GM19328 (cell line): ENCODE data around the gene NOMO2.
"Not testable (repeated sequence)": the region's sequence is repeated elsewhere in the genome, so short reads cannot be mapped to it uniquely, and the experiment has no call there.

ENCODE experiments used
- ATAC-seq: cut with Tn5 transposase; IDR thresholded peaks from one replicate; pipeline ENCODE4 v1.9.1; 2021; ENCODE audit warnings: mild to moderate bottlenecking, moderate library complexity; ENCODE audit not compliant: unreplicated experiment

NOMO2 gene

DNA sequence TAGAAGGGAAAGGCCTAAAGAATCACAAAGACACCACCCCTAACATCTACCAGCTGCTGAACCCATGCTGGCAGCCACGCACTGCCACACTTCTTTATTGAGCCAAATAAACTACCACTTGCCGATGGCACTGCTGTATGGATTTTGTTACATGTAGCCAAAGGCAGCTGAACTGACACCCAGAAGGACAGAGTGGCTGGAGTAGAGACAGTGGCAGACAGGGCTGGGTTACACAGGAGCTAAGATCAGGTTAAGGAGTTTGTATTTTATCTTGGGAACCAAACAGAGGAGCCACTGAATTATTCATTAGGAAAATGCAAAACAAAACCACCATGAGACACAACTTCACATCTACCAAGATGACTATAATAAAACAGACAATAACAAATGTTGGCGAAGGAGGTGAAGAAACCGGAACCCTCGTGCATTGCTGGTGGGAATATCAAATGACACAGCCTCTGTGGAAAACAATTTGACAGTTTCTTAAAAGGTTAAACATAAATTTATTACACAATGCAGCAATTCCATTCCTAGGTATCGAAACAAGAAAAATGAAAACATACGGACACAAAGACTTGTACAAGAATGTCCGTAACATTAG lies 35.9 kb downstream of the NOMO2 start:
- ATAC-seq = not testable (repeated sequence)

DNA sequence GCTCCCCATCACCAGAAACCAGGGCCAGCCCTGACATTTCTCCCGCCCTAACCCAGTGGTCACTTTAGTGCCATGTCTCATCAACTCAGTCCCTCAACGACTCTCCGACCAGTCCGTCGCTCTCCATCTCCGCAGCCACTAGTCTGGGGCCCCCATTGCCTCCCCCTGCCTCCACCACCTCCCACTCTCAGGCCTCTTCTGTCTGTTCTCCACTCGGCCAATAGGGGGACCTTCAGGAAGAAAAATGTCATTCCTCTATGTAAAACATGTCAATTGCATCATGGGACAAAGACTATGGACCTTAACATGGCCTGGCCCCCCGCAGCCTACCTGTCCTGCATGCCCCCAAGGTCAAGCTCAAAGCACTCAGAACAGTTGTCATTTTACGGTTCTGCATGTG lies 39.3 kb downstream of the NOMO2 start:
- ATAC-seq = not testable (repeated sequence)

DNA sequence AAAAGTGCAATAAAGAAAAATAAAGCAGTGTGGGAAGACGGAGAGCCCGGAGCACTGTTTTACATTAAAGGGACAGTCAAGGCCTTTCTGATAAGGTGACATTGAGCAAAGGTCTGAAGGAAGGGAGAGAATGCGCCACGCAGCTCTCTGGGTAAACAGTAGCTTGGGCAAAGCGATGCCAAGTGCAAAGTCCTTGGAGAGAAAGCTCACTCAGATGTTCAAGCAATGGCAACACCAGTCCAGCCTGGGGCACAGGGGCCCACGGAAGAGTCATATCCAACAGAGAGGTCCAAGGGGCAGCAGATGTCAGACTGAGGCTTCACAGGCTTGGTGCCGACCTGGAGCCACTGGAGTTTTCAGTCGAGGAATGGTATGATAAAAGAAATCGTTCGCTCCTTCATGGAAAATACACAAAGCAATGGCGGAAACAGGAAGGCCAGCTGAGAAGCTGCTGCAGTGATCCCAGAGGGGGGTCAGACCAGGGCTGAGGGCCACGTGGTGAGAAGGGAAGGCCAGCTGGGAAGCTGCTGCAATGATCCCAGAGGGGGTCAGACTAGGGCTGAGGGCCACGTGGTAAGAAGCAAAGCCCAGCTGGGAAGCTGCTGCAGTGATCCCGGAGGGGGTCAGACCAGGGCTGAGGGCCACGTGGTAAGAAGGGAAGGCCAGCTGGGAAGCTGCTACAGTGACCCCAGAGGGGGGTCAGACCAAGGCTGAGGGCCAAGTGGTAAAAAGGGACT lies 40.3 kb downstream of the NOMO2 start:
- not testable (repeated sequence) for ATAC-seq

- ATAC-seq = not testable (repeated sequence)
Observed at GRCh38 chr16:18518536-18519283, 43.2 kb downstream of the NOMO2 start.

DNA sequence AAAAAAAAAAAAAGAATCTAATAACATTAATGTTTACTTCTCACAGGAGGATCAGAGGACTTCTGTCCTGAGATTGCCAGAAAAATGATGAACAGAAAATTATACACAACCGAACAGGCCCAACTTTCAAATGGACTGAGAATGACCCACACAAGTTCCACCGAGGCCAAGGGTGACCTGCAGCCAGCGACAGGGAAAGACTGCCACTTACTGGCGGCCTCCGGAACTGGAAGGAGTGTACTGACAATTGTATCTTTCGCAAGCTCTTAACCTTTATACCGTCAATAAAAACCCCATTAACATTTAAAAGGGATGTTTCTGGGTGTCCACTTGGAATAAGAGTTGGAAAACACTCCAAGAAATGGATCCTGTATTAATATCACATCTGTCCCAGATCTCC lies 63.5 kb downstream of the NOMO2 start:
- ATAC-seq = not testable (repeated sequence)

GRCh38 chr16:18497032-18497431 lies 64.9 kb downstream of the NOMO2 start:
- ATAC-seq = not testable (repeated sequence)

- ATAC-seq = not testable (repeated sequence)
Observed at GRCh38 chr16:18492118-18492897, 69.6 kb downstream of the NOMO2 start.

GRCh38 chr16:18436025-18436424 lies 125.9 kb downstream of the NOMO2 start:
- not testable (repeated sequence) for ATAC-seq

DNA sequence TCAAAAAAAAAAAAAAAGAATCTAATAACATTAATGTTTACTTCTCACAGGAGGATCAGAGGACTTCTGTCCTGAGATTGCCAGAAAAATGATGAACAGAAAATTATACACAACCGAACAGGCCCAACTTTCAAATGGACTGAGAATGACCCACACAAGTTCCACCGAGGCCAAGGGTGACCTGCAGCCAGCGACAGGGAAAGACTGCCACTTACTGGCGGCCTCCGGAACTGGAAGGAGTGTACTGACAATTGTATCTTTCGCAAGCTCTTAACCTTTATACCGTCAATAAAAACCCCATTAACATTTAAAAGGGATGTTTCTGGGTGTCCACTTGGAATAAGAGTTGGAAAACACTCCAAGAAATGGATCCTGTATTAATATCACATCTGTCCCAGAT lies 146.1 kb downstream of the NOMO2 start:
- not testable (repeated sequence) for ATAC-seq

- not testable (repeated sequence) for ATAC-seq
Observed at GRCh38 chr16:18409532-18410293, 152.2 kb downstream of the NOMO2 start.

GRCh38 chr16:18401851-18402657 lies 159.8 kb downstream of the NOMO2 start:
- not testable (repeated sequence) for ATAC-seq

DNA sequence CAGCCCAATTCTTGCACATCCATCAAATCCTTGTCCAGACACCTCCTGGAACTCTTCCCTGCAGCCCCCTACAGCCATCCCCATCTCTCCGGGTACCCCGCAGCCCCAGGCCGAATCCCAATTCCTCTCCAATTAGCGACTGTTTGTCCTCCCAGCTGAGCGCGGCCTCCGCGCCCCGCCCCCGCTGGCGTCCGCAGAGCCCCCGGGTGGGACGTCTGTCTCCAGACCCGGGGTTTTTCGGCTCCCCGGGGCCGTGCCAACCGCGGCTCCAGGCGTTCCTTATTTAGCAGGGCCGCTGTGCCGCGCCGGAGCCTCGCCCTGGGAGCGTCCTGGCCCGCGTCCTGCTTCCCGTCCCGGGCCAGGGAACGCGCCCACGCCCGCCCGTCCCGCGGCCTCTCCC lies 160.7 kb downstream of the NOMO2 start:
- ATAC-seq = not testable (repeated sequence)

GRCh38 chr16:18394363-18394762 lies 167.5 kb downstream of the NOMO2 start:
- ATAC-seq = not testable (repeated sequence)

DNA sequence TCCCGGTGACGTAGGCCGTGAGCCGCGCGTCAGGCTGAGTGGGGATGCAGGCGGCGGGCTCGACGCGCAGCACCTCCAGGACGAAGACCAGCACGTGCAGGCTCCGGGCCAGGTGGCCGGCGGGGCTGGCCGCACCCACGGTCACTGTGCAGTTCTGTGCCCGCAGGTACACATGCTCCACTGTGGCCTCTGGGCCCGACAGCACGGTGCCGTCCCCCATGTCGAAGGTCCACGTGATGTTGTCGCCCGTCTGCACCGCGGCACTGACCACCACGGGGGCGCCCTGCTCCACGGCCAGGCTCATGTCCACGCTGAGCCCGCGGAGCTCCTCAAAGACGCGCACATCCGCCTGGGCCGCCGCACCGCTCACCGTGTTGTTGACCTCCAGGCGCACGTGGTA lies 174.1 kb downstream of the NOMO2 start:
- not testable (repeated sequence) for ATAC-seq

GRCh38 chr16:18386517-18386916 lies 175.4 kb downstream of the NOMO2 start:
- ATAC-seq = not testable (repeated sequence)

- ATAC-seq = not testable (repeated sequence)
Observed at GRCh38 chr16:18385285-18385684, 176.6 kb downstream of the NOMO2 start.

DNA sequence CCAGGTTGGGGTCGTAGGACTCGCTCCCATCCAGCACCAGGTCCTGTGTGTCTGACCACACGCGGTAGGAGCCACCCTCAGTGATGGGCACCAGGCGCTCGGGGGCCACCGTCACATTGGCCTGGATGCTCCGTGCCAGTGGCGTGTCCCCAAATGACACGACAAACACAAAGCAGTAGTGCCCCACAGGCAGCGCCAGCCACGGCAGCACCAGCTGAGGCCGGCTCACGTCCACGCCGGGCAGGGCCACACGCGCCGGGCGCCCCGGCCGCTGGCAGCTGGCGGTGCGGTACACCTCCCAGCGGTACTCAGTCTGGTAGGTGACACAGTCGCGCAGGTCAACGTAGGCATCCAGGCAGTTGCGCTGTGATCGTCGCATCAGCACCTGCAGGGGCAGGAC lies 177.0 kb downstream of the NOMO2 start:
- ATAC-seq = not testable (repeated sequence)

GRCh38 chr16:18384098-18384636 lies 177.7 kb downstream of the NOMO2 start:
- ATAC-seq = not testable (repeated sequence)

GRCh38 chr16:18382696-18383095 lies 179.2 kb downstream of the NOMO2 start:
- not testable (repeated sequence) for ATAC-seq
